Muscle of back (tissue), 11 donors: ENCODE results near the gene FUT1. TPM values are rescaled to one million over a fixed set of nuclear protein-coding genes. Genes with fewer than 3 reads are reported as not detected.

ENCODE experiments used
- DNase-seq, 3 donors: peaks; one replicate each; pipeline versions ENCODE4 v3.0.0 to v3.0.0-alpha.2; 2013
- polyA plus RNA-seq, 10 donors: library from polyadenylated mRNA; unstranded; fragments of 120-200 nt; gene quantifications; one replicate each; pipeline ENCODE4 v1.2.1, GENCODE V29; 2013; ENCODE audit not compliant: insufficient read length in 10 of 10

Gene FUT1
- polyA plus RNA-seq, 10 donors, result 0.62 to 1.9 (median 1.2) TPM

- DNase-seq, result peak in 1 of 3 donors; percentile 43
Observed at GRCh38 chr19:48741129-48741999, 11.1 kb downstream of the FUT1 start.

GRCh38 chr19:48740164-48740972 lies 12.1 kb downstream of the FUT1 start, which contains the start of gene RASIP1:
Gene RASIP1, minus strand, starts transcription at chr19:48740610. Its CDS starts 328 bp downstream, at chr19:48740282.
- DNase-seq, result peak in 1 of 3 donors; percentile 57

GRCh38 chr19:48739404-48740163 lies 12.9 kb downstream of the FUT1 start:
- peak in 1 of 3 donors; percentile 42 for DNase-seq

- peak; percentile 86 to 93 (median 89) for DNase-seq
Observed at GRCh38 chr19:48738557-48739403, 13.7 kb downstream of the FUT1 start.

GRCh38 chr19:48737360-48737998 lies 15.0 kb downstream of the FUT1 start:
- DNase-seq, result peak; percentile 57 to 69 (median 61)

GRCh38 chr19:48735031-48735615 lies 17.3 kb downstream of the FUT1 start:
- no peak for DNase-seq

GRCh38 chr19:48734625-48735024 lies 17.8 kb downstream of the FUT1 start:
- no peak for DNase-seq

GRCh38 chr19:48731452-48731851 lies 21.0 kb downstream of the FUT1 start:
- DNase-seq, result no peak

- no peak for DNase-seq
Observed at GRCh38 chr19:48728911-48729664, 23.4 kb downstream of the FUT1 start.

- DNase-seq, result peak in 1 of 3 donors; percentile 42
Observed at GRCh38 chr19:48726556-48726955, 25.9 kb downstream of the FUT1 start.

- DNase-seq, result peak; percentile 89 to 94 (median 93)
Observed at GRCh38 chr19:48724796-48725753, 27.4 kb downstream of the FUT1 start.

GRCh38 chr19:48722196-48722708 lies 30.2 kb downstream of the FUT1 start:
- no peak for DNase-seq

GRCh38 chr19:48720613-48721296 lies 31.7 kb downstream of the FUT1 start:
- DNase-seq, result peak; percentile 99 to 100 (median 100)

GRCh38 chr19:48720251-48720612 lies 32.2 kb downstream of the FUT1 start:
- peak in 1 of 3 donors; percentile 59 for DNase-seq

- DNase-seq, result peak; percentile 59 to 76 (median 74)
Observed at GRCh38 chr19:48719263-48720171, 32.9 kb downstream of the FUT1 start, which contains the start of gene MAMSTR. Gene MAMSTR, minus strand, starts transcription at chr19:48719725. Its CDS starts 694 bp downstream, at chr19:48719031.
